GM18867 (cell line): ENCODE results near the gene CCDC43.
A peak's percentile ranks its signal among the peaks of the same experiment; 100 is the strongest.
"Not testable (repeated sequence)": the region's sequence is repeated elsewhere in the genome, so short reads cannot be mapped to it uniquely, and the experiment has no call there.

Experiments
- ATAC-seq: cut with Tn5 transposase; IDR thresholded peaks from one replicate; pipeline ENCODE4 v1.9.1; 2021; ENCODE audit warnings: mild to moderate bottlenecking, moderate library complexity; ENCODE audit not compliant: unreplicated experiment

Gene CCDC43

DNA sequence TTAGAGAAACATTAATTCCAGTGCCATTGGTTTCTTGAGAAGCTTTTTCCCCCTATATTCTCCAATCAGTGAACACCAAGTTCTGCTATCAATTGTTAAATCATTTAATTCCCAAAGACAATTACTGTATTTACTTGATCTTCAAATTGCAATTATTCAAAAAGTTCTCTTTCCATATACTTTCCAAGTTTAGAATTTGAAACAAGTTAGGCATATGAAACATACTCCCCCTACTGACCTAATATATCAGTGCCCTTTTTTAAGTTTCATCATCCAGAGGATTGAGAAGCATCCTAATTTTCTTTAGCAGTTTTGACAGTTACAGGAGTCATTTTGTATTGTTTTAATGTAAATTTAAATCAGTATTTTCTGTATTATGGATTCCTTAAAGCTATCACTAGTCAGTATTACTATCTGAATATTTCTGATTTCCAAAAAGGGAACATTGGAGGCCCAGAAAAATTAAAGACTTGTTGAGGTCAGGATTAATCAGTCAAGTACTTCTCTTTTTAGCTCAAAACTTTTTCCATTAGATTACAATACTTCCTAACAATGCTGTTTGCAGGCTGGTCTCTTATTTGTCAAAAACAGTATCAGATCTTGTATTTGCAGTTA is 17.0 kb downstream of the CCDC43 start:
- no peak for ATAC-seq

DNA sequence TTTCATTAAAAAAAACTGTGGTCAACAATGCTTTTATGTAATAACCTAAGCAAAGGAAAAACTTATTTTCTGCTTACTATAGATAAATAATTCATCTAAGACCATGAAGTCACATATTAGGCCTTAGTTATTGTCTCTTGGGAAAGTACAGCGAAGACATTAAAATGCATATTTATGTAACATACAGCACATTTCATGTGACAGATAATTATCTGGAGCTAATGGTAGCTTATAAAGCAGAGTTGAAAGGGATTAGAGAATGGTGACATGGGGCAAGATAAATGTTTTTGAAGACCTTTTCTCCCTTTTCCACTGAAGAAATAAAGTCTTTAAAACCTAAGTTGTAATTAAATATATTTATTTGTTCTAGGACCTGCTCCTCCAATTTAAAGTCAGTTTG is 23.6 kb downstream of the CCDC43 start:
- ATAC-seq = no peak

DNA sequence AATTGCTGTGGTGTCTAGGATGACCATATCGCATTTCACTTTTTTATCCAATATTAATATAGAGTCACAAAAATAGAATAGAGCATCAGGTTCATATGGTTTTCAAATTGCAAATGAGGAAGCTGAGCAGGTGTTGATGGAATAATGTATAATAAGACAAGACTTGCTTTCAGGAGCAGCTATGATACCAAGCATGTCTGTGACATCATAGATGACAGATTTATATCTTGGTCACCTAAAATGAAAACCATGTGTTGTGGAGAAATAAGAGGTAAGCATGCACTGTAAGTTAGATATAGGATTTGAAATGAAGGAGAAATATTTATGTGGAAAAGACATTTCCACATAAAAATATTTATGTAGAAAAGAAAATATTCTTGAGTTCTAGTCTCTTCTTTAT is 24.7 kb downstream of the CCDC43 start:
- ATAC-seq = no peak

DNA sequence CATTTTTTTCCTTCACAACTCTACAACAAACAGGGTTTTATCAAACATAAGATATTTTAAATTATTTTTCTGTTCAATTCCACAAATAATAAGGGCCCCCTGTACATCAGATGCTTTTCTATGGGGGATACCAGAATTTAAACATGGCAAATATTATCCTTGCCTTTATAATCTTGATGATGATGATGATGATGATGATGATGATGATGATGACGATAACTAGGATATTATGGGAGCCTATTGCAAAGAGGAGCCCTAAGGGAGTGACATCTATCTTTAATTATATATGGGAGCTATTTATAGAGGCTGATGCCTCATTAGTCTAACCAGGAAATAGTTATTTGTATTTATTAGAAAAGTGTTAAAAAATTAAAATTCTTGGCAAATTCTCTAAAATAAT is 26.5 kb downstream of the CCDC43 start:
- ATAC-seq = no peak

DNA sequence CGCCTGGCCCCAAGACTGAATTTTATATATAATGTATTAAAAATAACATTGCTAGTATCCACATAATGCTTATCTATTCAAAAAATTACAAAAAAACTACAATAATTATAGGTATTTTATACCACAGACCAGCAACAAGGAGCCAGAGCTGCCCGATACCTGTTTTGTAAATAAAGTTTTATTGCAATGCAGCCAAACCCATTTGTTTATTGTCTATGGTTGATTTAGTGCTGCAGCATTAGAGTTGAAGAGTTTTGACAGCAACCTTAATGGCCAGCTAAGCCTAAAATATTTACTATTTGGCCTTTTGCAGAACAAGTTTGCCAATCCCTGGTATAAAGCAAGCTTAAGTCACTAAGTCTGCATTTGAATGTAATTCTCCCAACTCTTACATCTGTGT is 27.7 kb downstream of the CCDC43 start:
- ATAC-seq = no peak

DNA sequence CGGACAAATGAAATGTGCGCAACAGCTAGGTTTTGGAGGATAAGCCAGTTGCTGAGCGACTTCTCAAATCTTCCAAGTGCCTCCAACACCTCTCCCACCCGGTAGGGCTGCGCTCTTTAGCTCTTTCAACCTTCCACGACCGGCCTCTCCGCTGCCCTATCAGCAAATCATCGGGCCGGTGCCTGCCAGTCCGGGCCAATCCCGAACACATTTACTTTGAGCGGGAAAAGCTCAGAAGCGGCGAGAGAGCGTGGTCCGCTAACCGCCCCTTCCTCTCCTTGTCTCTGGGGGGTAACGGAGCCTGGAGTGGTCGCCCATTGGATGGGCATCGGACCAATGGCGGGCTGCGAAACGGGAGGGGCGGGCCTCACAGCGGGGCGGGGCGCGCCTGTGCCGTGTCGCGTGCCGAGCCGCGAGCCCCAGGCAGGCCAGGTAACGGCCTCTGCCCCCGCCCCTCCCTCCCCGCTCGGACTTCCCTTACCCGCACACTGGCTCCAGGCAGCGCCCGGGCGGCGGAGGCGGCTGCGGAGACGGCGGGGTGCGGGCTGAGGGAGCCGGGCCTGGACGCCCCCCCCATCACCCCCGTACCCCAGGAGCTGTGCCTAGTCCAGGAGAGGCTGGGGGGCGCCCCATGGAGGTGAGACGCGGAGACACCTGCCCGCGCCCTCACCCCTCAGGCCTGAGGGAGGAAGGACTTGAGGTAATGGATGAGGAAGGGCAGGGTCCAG is 33.4 kb downstream of the CCDC43 start, which contains the start of gene MEIOC:
MEIOC (plus strand) TSS at position 486 of the 728 bp plus-strand sequence; CDS start at position 632, 146 bp downstream.
- ATAC-seq = no peak

DNA sequence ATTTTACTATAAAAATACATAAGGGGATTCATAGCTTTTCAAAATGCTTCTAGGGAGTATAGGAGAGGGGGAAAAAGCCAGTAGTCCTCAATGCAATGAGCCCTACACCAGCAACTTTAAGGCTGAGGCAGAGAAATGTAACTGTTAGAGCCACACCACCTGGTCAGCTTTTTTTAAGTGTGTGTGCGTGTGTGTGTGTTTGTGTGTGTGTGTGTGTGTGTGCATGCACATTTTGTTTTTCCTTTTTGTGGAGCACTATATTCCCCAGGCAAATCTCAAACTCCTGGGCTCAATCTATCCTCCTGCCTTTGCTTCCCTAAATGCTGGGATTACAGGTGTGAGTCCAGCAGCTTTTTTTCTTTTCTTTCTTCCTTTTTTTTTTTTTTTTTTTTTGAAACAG is 35.6 kb downstream of the CCDC43 start:
- ATAC-seq = no peak

DNA sequence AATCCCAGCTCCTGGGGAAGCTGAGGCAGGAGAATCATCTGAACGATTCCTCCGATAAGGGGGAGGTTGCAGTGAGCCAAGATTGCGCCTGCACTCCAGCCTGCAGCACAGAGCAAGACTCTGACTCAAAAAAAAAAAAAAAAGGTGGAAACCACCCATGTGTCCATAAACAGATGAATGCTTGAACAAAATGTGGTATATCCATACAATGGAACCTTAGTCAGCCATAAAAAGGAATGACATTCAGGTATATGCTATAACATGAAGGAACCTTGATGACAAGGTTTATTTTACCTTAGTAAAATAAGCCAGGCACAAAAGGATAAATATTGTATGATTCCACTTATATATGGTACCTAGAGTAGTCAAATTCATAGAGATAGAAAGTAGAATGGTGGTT is 36.2 kb downstream of the CCDC43 start:
- ATAC-seq = no peak

DNA sequence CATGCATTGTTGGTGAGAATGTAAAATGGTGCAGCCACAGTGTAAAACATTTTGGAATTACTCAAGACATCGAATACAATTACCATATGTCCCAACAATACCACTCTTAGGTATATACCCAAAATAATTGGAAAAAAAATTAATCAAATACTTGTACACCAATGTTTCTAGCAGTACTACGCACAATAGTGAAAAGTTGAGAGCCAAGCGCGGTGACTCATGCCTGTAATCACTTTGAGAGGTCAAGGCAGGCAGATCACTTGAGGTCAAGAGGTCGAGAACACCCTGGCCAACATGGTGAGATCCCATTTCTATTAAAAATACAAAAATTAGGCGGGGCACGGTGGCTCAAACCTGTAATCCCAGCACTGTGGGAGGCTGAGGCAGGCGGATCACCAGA is 36.8 kb downstream of the CCDC43 start:
- no peak for ATAC-seq

DNA sequence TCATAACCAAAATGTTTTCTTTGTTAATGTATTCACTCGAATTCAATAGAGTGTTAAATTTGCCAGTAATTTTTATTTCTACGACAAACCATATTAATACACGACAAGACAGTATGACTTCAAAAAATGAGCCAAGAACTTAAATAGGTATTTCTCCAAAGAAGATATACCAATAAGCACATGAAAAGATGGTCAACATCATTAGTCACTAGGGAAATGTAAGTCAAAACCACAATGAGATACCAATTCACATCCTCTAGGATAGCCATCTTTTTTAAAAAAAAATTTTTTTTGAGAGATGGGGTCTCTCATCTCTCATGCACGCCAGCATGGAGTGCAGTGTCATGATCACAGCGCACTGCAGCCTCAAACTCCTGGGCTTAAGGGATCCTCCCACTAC is 38.3 kb downstream of the CCDC43 start:
- no peak for ATAC-seq

DNA sequence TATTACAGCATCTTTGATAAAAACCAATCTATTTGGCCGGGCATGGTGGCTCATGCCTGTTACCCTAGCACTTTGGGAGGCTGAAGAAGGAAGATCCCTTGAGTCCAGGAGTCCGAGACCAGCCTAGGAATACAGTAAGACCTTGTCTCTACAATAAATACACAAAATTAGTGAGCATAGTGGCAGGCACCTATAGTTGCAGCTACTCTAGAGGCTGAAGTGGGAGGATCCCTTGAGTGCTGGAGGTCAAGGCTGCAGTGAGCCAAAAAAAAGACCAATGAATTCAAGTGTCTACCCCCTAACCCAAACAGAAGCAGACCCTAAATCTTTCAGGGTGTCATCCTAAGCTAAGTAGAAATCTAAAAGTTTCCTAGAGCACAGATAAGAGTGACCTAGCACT is 40.6 kb downstream of the CCDC43 start:
- ATAC-seq = no peak

DNA sequence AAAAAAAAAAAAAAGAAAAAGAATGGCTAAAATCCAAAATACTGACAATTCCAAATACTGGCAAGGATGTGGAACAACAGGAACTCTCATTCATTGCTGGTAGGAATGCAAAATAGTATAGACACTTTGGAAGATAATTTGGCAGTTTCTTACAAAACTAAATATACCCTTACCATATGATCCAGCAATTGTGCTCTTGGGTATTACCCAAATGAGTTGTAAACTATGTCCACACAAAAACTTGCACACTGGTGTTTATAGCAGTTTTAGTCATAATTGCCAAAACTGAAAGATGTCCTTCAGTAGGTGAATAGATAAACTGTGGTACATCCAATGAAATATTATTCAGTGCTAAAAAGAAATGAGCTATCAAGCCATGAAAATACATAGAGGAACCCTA is 41.8 kb downstream of the CCDC43 start:
- ATAC-seq = no peak

DNA sequence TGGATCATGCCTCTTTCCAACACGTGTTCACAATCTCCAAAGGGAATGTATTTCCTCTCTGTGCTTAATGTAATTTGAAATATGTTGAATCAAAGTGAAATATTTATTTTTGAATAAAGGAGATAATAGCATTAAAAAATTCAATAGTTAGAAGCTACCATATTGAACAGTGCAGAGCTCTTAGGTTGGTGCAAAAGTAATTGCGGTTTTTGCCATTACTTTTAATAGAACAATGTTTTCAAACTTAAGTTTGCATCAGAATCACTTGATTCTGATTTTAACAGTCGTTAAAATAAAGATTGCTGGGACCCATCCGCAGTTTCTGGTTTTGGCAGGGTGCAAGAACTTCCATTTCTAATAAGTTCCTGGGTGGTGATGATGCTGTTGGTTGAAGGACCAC is 43.3 kb downstream of the CCDC43 start:
- ATAC-seq = no peak

DNA sequence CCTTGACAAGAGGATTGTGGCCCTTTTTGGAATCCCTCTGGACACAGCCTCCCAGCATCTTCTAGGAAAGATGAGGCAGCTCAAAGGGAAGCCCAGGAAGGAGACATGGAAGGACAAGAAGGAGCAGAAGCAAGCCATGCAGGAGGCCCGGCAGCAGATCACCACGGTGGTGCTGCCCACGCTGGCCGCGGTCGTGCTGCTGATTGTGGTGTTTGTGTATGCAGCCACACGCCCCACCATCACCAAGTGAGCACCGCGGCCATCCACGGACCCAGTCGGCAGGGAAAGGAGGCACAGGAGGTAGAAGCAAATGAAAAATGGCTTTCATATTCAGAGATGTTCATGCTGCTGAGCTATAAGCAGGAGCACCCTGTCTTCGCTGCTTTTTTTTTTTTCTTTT is 44.2 kb downstream of the CCDC43 start:
- ATAC-seq = no peak

DNA sequence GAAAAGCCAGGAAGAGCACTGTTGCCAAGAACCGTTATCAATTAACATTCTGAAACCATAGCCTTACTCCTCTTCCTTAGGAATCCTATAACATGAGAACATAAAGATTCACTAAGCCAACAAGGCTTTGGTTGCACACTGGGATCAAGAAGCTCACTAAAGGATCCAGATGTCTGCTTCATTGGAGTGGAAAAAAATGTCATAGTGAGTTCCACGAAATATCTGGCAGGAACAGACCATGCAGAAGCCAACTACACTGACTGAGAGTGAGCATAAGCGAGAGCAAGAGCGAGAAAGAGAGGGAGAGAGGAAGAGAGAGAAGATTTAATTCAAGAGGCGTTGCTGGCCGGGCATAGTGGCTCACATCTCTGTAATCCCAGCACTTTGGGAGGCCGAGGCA is 46.7 kb downstream of the CCDC43 start:
- no peak for ATAC-seq

DNA sequence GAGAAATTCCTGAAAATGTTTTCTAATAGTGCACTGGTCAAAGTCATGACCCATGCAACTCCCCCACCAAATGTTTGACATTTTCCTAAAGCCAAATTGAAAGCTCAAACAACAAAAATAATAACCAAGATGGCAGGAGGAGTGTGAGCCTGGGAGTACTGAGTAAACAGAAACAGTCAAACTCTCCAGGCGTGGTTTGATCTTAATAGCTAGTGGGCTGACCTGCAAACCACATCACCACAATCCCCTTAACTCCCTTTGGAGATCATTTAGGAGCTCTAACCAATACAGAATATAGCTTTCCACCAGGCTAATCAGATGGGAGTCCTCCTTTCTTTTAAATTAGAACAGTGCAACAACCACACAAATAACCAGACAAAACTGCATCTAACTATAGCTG is 52.5 kb downstream of the CCDC43 start:
- ATAC-seq = no peak

DNA sequence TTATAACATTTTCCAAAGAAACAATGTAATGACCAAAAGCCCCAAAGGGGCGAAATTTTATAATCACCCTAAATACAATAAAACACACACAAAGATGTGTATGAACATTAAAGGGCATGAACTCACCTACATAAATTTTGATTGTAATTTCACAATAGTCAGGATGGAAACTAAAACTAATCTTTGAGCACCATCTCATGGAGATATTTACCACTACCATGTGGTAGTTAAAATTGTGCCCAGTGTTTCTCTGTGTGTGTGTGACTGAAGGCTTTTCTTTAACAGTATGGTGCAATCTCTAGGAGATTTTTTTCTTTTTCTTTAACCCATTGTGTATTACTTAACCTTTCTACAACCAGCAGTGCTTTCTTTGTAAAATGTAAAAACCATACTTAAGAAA is 53.0 kb downstream of the CCDC43 start:
- no peak for ATAC-seq

DNA sequence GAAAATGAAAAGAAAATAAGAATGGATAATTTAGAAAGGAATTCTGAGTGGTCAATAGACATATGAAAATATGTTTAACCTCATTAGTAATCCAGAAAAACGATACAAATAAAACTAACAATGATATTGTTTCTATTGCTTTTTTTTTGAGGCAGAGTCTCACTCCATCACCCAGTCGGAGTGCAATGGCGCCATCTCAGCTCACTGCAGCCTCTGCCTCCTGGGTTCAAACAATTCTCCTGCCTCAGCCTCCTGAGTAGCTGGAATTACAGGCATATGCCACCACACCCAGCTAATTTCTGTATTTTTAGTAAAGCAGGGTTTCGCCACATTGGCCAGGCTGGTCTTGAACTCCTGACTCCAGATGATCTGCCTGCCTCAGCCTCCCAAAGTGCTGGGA is 55.2 kb downstream of the CCDC43 start:
- ATAC-seq = not testable (repeated sequence)

DNA sequence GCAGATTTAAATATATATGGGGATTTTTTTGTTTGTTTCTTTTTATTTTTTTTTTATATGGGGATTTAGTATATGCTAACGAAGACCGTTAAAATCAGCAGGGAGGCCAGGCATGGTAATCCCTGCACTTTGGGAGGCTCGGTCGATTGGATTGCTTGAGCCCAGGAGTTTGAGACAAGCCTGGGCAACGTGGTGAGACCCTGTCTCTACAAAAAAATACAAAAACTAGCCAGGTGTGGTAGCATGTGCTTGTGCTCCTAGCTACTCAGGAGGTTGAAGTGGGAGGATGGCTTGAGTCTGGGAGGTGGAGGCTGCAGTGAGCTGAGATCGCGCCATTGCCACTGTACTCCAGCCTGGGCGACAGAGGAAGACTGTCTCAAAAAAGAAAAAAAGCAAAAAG is 55.6 kb downstream of the CCDC43 start:
- no peak for ATAC-seq

DNA sequence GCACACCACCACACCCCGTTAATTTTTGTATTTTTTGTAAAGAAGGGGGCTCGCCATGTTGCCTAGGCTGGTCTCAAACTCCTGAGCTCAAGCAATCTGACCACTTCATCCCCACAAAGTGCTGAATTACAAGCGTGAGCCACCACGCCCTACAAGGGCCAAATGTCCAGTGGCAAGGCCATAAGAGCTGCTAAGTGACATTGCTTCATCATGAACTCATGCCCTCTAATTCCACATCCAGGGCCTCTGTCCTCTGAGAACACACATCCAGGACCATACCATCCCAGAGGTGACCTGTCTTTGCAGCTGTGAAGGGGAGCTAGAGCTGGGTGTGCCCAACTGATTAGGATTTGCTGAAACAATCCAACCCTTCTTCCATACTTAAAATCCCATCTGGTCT is 58.9 kb downstream of the CCDC43 start:
- no peak for ATAC-seq

DNA sequence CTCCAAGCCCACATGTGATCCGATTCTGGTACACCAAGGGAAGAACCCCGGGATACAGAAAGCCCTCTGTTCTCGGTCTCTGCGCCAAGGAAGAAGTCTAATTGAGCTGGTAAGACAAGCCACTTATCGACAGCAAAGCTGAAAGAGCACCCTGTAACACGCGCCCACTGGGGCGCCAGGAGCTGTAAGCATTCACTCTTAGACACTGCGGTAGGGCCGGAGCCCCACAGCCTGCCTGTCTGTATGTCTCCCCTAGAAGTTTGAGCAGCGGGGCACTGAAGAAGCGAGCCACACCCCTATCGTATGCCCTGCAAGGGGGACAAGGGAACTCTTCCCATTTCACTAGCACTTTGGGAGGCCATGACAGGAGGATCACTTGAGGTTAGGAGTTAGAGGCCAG is 60.3 kb downstream of the CCDC43 start:
- ATAC-seq = no peak

DNA sequence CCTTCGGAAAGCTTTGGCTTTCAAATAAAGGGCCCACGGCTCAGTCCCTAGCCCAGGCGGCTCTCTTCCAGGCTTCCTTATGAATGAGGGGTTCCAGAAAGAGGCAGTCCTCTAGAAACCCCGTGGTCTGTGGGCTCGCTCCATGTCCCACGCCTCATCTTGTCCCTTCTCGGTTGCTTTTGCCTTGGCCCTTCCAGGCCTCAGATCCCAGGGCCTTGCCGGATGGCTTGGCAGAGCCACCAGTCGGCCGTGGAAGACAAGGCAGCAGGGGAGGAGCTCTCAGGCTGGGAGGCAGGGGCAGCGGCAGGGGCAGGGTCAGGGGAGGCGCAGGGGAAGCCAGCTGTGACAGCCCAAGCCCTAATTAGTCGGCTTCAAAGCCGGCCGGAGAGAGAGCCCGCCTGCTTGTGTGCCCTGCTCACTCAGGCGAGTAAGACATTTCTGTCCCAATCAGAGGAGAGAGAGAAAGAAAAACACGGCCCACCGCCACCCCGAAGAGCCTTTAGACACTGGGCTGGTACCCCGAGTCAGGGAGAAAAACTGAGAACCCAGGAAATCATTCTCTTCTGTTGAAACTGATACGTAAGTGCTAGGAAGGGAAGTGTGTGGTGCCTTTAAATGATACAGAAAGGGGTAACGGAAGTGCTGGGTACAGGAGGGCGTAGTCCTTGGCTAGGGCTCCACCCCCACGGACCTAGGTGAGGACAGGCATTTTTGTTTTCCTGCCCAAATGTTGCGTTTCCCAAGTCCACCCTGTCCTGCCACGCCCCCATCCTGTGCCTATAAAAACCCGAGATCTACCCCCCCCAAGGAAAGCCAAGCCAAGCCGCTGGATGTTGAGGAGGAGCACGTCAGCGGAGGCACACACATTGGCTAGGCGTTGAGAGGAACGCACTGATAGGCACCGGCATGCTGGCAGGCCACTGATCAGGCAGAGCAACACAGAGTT is 61.1 kb downstream of the CCDC43 start:
- ATAC-seq = peak; percentile 47
